HG03060 (cell line): Measurements from ENCODE around the gene METTL23.
"Not testable (repeated sequence)": the region's sequence is repeated elsewhere in the genome, so short reads cannot be mapped to it uniquely, and the experiment has no call there.

Experiments
- ATAC-seq: cut with Tn5 transposase; IDR thresholded peaks from one replicate; pipeline ENCODE4 v1.9.1; 2021; ENCODE audit warnings: low read depth, moderate number of reproducible peaks; ENCODE audit not compliant: unreplicated experiment

The METTL23 gene

DNA sequence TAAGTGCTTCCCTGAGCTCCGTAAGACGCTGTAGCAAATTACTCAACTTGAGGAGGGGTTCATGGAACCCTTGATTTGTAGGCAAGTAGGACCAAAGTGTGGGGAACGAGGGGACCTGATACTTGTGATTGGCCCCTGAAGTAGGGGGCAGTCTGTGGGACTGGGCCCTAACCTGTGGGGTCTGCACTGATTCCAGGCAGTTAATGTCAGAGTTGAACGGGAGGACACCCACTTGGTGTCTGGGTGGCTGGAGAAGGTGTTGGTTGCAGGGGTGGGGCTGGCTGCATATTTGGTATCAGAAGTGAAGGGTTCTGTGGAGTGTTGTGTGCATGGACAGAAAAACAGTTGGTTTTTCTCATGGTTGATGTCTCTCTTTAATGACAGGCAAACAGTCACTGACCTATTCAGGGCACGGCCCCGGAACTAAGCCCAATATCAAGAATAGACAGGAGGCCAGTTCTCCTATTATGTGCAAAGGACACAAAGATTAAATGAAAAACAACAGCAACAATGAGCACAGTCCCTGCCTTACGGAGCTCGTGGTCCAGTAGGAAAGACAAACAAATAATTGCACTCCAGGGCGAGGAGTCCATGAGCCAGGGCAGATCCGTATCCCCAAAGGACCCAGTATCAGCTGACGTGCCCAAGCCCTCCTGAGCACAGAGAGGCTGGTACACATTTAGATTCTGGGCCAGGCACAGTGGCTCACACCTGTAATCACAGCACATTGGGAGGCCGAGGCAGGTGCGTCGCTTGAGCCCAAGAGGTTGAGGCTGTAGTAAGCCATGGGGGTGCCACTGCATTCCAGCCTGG lies 35.1 kb upstream of the METTL23 start:
- no peak for ATAC-seq

DNA sequence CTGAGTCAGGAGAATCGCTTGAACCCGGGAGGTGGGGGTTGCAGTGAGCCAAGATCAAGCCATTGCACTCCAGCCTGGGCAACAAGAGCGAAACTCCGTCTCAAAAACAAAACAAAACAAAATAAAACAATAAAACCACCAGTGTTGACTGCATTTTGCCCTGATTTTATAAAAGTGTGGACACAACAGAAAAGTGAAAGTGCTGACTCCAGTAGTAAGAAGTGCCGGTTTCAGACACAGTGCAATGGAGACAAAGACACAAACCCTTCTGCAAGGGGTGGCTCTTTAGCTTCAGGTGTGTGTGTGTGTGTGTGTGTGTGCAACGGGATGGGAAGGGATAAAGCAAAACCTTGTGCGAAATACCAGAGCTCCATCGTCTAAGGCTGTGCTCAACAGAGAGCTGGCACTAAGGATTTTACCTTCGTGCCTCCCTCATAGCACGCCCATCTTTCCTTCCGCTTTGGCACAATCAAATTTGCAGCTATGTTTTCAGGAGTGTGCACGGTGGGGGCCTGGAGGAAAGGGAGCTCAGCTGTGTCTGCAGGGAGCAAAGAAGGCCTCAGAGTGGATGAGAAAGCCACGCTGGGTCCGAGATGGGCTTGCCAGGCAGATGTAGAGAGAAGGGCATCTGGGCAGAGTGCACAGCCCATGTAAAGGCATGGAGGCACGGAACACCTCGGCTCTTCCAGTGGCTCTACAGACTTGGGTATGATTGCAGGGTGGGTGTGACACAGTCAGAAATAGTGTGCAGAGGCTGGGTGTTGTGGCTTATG lies 31.4 kb upstream of the METTL23 start:
- ATAC-seq = no peak

DNA sequence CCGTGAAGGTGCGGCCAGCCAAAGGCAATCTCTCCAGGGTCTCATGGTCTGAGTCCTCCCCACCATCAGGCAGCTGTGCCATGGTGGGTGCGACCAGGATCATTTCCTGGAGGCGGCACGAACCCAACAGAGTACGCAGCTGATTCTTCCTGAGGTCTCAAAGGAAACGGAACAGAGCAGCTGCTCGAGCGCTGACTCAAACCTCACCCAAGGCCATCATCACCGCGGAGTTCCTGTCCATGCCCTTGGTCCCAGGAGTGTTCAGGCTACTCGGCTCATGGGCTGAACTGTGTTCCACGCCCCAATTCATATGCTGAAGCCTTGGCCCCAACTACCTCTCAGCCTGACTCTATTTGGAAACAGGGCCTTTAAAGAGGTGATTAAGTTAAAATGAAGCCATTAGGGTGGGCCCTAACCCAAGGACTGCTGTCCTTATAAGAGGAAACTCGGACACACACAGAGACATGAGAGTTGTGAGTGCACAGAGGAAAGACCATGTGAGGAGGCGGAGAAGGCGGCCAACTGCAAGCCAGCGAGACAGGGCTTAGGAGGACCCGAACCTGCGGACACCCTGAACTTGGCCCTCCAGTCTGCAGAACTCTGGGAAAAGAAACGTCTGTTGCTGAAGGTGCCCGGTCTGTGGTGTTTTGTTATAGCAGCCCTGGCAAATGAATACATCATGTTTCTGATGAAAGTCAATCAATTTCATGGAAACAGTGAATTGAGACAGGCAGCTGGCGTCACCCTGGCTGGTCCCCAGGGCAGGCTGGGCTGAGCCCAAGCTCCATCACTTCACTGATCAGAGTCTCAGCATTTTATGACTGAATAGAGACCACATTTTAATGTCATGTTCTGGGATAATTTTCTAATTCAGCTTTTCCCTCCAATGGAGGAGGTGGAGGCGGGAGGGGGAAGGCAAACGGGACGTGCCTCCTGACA lies 29.6 kb upstream of the METTL23 start:
- no peak for ATAC-seq

DNA sequence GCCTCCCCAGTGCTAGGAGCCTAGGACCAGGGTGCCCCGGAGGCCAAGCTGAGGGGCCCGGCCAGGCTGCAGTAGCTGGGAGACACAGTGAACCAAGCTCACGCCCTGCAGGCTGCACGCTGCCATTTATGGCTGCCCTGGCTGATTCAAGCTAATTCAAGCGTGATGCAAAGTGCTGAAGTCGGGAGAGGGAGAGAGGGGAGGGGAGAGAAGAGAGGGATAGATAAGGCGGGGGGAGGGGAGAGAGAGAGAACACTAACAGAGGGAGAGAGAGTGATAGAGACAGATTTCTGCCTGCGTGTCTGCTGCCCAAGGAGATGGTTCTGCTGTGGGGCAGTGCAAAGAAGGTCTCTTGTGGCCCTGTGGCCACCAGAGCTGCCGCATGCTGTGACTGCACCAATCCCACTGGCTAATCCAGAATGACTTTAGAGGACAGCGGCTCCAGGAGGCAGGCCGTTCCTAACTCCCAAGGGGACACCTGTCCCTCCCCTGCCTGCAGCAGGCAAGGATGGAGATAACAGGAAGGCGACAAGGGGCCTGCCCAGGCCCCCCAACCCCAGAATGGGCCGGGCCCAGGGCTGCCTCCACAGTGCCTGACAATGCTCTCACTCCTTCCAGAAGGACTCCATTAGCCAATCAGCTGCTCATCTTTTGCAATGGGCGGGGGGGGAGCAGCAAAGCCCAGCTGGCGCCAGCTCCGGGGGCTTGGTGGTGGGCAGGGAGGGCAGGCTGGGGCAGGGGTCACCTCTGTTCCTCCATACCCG lies 28.8 kb upstream of the METTL23 start:
- no peak for ATAC-seq

DNA sequence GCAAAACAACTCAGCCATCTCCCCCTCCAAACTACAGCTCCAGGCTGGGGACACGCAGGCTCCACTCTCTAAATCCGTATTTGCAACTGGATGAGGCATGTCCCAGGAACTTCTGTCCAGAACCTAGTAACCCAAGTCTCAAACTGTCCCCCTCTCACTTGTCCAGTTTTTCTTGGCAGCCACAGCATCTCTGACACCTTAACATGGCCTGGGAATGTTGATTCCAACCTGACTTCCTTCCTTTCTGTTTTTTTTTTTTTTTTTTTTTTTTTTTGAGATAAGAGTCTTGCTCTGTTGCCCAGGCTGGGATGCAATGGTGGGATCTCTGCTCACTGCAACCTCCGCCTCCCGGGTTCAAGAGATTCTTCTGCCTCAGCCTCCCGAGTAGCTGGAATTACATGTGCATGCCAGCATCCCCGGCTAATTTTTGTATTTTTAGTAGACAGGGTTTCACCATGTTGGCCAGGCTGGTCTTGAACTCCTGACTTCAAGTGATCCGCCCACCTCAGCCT lies 28.1 kb upstream of the METTL23 start:
- not testable (repeated sequence) for ATAC-seq

DNA sequence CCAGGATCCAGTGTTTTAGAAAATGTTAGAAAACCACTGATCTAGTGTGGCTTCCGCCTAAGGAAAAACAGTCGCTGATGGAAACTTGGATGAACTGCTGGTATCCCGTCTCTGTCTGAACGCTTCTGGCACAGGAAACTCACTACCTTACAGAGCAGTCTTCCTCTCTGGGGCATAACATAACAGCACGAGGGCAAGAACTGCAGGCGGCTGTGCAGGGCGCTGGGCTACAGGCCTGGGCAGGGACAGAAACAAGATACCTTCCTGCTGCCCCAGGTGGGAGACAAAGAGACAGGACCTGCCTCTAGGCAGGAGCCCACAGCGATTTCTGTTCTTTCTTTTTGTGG lies 26.4 kb upstream of the METTL23 start:
- no peak for ATAC-seq

DNA sequence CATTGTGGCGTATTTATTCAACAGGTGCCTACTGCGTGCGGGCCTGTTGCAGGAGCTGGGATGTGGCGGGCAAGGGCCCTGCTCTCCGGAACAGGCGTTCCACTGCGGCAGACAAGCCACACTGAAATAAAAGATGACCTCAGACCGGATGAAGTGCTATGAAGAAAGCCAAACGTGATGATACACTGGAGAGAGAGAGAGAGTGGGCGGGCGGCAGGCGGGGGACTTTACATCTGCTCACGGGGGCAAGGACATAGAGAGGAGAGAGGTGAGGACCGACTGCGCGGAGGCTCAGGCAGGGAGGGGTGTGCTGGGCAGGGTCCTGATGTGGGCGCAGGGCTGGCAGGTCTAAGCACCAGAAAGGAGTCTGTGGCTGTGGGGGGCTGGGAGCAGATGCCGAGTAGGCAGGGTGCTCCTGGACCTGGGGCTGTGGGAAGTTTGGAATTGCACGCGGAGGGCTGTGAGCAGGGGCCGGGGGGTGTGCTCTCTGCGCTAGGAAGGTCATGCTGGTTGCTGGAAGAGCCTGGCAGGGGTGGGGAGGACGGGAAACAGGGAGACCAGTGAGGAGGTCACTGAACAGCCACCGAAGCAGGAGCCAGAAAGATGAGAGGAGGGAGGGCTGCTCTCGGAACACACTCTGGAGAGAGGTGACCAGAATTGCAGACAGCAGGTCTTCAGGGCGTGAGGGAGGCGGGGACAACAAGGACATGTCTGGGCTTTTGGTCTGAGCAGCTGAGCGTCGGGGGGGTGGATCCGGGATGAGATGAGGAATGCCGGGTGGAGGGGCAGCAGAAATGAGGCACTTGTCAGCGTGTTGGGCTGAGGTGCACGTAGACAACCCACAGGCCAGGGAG lies 25.8 kb upstream of the METTL23 start:
- ATAC-seq = no peak

DNA sequence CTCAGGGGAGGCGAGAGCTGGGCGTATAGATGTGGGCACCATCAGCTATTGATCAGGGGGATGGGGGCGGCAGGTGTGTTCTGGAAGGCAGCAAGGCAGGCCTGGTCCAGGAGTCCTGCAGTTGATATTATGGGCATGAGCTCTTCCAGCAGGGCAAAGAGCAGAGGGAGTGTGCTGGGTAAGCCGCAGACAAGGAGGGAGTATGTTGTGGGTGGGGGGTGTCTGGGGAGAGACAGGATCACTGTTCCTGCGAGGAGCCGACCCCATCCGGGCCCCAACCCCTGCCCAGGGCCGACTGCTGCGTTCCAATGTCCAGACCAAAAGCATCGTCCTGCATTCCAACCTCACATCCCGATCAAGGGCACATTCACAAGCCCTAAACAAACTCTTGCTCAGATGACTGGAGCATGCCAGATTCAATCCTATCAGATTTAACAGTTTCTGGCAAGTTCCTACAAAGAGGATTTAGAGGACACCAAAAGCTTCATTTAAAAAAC lies 25.1 kb upstream of the METTL23 start:
- ATAC-seq = no peak

DNA sequence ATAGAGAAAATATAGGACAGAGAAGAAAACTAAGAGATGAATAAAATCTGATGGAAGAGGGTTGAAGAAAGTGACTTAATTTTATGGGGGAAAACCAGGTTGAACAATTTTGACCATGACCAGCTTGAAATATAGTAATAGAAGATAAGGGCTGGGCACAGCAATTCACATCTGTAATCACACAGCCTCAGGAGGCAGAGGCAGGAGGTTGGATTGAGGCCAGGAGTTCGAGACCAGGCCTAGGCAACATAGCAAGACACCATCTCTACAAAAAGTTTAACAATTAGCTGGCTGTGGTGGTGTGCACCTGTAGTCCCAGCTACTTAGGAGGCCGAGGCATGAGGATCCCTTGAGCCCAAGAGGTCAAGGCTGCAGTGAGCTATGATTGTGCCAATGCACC lies 24.6 kb upstream of the METTL23 start:
- no peak for ATAC-seq

DNA sequence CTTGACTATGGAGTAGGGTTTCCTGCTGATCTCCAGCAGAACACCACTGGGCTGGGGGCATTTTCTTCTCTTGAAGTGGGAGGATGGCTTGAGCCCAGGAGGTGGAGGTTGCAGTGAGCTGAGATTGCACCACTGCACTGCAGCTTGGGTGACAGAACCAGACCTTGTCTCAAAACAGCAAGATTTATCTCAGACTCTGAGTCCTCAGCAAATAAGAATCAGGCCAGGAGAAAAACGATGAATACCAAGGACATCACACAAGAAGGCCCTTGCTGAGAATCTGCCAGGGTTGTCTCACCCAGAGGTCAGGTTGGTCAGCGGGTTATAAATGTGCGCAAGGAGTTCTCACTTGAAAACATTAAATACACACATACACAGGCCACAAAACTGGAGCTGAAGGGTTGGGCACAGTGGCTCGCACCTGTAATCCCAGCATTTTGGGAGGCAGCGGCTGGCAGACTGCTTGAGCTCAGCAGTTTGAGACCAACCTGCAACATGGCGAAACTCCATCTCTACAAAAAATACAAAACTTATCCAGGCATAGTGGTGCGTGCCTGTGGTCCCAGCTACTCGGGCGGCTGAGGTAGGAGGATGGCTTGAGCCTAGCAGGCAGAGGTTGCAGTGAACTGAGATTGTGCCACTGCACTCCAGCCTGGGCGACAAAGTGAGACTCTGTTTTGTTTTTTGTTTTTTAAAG lies 23.6 kb upstream of the METTL23 start:
- no peak for ATAC-seq

DNA sequence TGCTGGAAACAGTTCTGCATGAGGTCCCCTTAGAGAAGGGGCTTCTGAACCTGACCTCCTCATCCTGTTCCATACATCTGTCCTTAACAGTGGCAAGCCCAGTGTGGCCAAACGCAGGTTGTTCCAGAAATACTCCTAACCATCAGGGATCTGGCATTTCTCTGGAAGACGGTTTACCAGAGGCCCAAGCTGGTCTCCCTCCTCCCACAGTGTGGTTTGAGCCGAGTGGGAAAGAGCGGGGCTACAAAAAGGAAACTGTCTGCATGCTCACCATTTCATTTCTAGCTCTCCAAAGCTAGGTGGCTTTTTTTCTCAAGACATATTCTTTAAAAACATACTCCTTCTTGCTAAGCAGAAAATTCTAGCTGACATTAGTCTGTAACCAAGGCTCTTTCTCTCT lies 21.8 kb upstream of the METTL23 start:
- no peak for ATAC-seq

DNA sequence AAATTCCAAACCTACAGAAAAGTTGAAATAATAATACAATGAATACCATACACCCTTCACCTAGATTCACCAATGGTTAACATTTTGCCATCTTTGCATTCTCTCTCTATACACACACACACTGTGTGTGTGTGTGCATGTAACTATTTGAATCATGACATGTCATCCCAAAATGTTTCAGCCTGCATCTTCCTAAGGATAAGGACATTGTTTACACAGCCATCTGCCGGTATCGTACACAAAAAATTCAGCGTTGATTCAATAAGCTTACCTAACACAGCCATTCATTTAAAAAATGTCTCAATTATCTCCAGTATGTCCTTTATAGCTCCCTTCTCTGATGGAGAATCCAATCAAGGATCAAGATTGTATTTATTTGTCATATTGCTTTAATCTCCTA lies 19.8 kb upstream of the METTL23 start:
- no peak for ATAC-seq

DNA sequence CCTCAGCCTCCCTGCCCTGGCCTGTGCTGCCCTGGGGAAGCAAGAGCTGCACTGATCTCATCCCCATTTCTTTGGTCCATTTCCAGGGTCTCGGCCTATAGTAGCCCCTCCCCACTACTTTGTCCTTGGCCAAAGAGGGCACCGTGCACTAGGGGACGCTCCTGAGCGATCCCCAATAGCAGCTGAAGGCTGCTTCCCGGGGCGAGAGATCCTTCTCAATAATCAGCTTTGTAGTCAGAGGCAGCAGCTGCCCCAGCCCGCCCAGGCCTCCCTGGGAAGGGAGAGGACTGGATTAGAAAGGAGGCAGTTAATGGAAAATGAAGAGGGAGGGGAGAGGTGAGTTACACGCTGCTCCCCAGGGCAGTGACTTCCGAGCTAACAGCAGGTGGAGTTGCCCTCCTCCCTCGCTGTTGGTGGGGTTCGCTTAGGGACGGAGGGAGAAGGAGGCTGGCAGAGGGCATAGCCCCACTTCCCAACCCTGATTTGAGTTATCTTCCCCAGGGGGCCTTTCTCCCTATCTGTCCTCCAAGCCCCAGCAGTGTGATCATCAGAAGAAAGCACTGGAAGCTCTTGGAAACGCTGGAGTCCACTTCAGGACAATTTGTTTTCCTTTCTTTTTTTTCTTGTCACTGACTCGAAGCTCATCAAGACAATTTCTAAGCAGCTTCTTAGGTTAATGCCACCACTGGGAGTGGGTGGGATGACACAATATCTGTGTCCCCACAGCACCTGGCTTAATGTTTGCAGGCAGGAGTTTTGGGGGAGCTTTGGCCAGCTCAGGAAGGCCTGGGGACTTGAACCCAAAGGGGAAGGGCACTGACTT lies 18.4 kb upstream of the METTL23 start:
- no peak for ATAC-seq

DNA sequence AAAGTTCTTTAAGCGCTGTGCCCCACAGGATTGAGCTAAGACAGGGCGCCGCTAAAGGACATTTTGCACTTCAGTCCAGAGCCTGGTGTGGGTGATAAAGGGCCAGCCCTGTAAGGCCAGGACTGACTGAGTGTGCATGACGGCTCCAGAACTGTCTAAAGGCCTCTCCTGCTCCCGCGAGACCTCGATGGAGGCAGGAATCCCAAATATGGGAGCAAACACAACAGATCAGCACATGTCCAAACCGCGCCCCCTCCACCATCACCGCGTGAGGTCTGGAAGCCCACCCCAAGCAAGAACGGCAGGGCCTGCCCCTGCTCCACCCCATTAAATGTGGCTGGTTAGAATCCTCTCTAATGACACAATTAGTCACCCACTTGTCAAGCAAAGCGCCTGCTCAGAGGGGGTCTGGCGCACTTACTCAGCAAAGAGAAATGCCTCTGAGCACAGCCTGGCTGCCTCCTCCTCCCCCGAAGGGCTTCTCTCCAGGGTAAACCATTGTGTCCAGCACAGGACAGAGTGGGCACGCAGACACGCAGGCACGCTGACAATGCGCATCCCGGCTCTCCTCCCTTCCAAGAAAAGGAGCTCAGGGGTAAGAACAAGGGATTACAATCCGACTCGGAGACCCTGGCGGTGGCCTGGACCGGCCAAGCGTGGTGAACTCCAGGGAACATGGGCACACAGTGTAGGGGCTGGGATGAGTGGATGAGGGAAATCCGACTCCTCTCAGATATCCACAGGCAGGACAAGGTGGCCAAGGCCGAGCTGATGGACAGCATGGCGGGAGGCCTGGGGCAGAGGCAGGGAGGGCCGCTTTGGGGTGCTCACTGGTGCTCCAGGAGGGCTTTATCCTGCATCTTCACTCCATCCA lies 17.3 kb upstream of the METTL23 start:
- ATAC-seq = no peak

DNA sequence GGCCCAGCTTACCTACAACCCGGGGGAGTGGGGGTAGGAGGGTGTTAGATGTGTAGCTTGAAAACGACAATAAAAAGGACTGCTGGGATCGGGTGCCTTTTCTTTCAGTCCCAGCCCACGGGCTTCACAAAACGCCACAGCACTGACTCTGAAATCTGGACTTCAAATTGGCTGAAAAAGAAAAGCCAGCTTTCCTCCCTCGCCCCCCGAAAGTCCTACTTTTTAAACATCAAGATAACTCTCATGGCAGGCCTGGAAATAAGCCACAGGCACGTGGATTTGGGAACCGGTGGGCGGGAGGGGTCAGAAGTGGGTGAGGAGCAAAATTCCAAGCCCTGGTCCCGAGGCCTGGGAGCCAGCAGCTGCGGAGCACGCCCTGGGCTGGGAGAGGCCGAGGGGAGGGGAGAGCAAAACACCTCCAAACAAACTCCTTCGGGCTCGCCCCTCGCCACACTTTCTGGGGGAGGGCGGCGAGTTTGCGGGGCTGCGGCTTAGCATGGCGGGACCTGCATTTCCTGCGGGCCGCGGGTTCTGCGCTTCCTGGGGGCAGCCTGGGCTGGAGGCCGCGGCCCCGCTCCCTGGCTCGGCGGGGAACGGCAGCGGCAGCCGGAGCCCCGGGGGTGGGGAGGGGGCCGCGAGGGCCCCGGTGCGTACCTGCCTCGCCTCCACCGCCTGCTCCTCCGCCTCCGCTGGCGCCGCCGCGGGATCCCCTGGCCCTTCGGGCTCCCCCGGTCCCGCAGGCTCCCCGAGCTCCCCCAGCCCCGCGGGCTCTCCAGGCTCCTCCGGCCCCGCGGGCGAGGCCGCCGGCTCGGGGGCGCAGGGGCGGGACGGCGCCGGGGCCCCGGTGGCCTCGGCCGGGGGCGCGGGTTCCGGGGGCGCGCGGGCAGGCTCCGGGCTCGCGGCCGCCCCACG lies 16.4 kb upstream of the METTL23 start:
- not testable (repeated sequence) for ATAC-seq
